ENCODE measurements around the gene KIF23. TPM values are rescaled to one million over a fixed set of nuclear protein-coding genes. Genes with fewer than 3 reads are reported as not detected.

The KIF23 gene
- polyA plus RNA-seq, 3 donors: 1.5 to 8.1 (median 1.8) TPM

GRCh38 chr15:69476704-69477473 is 62.7 kb downstream of the KIF23 start:
- Histone ChIP-seq H3K79me2 (ENCODE audit: insufficient read depth, low read length) (no peaks in the 10 kb centered on the region), H3K9ac (ENCODE audit: insufficient read depth, low read length, poor library complexity, severe bottlenecking) (no peak overlapping the region), H3K4me3 (replicated peaks in 1 of 3; ENCODE audit: low read depth in 2 of 3, low read length in 3 of 3) (no peak overlapping the region), H2AFZ (ENCODE audit: insufficient read depth, low read depth, low read length, poor library complexity, severe bottlenecking) (no peak overlapping the region), H3K36me3 (replicated peaks in 1 of 2; ENCODE audit: control insufficient read depth in 1 of 2, insufficient read depth in 2 of 2, low read length in 2 of 2) (no peaks in the 10 kb centered on the region), H3K4me2 (replicated peaks; ENCODE audit: extremely low read depth, low read length, poor library complexity, severe bottlenecking) (no peak overlapping the region), H4K20me1 (ENCODE audit: insufficient read depth, low read length) (no peaks in the 10 kb centered on the region), H3K9me3 (replicated peaks in 1 of 2; ENCODE audit: control insufficient read depth in 1 of 2, insufficient read depth in 1 of 2, low read length in 2 of 2) (peaks cover 2 to 6% of the 10 kb centered on the region in 2 donors), H3K27me3 (ENCODE audit: control insufficient read depth in 2 of 2, insufficient read depth in 2 of 2, low read length in 2 of 2) (no peaks in the 10 kb centered on the region), H3K27ac (ENCODE audit: low read depth in 1 of 2, low read length in 2 of 2) (no peak overlapping the region), H3K4me1 (ENCODE audit: control insufficient read depth in 1 of 2, insufficient read depth in 2 of 2, low read length in 2 of 2) (no peaks in the 10 kb centered on the region)
- 95% methylated on average over 6 of the region's 9 CpGs for WGBS (ENCODE audit: insufficient coverage)
- Mint-ChIP-seq H3K27ac (no peak overlapping the region), H3K9me3 (peaks cover 3 to 8% (median 5%) of the 10 kb centered on the region in 7 donors), H3K4me1 (peaks cover 7% of the 10 kb centered on the region), H3K36me3 (no peaks in the 10 kb centered on the region), H3K4me3 (no peak overlapping the region), H3K27me3 (ENCODE audit: low read depth in 3 of 3) (peaks cover 4 to 7% (median 5%) of the 10 kb centered on the region in 3 donors)
- DNase-seq: no peak
- intact Hi-C loops (cut with micrococcal nuclease): loop anchor here (5.0 to 10.0 kb wide), 6 partner anchors 588 to 1338 kb away; partner anchors contain the start of gene TLE3 (in 1 of the 2)
- no peak for TF ChIP-seq CTCF (IDR thresholded peaks at IDR 0.05)

GRCh38 chr15:69478259-69478781 is 64.2 kb downstream of the KIF23 start:
- Mint-ChIP-seq H3K4me1 (peaks cover 7% of the 10 kb centered on the region), H3K27ac (no peak overlapping the region), H3K27me3 (ENCODE audit: low read depth in 3 of 3) (peaks cover 4 to 7% (median 5%) of the 10 kb centered on the region in 3 donors), H3K9me3 (peaks cover 3 to 8% (median 5%) of the 10 kb centered on the region in 7 donors), H3K36me3 (no peaks in the 10 kb centered on the region), H3K4me3 (no peak overlapping the region)
- 33% methylated on average over 9 of the region's 13 CpGs for WGBS (ENCODE audit: insufficient coverage)
- Histone ChIP-seq H3K4me3 (replicated peaks in 1 of 3; ENCODE audit: low read depth in 2 of 3, low read length in 3 of 3) (no peak overlapping the region), H3K4me2 (replicated peaks; ENCODE audit: extremely low read depth, low read length, poor library complexity, severe bottlenecking) (no peak overlapping the region), H3K9me3 (replicated peaks in 1 of 2; ENCODE audit: control insufficient read depth in 1 of 2, insufficient read depth in 1 of 2, low read length in 2 of 2) (peaks cover 2 to 6% of the 10 kb centered on the region in 2 donors), H2AFZ (ENCODE audit: insufficient read depth, low read depth, low read length, poor library complexity, severe bottlenecking) (no peak overlapping the region), H4K20me1 (ENCODE audit: insufficient read depth, low read length) (no peaks in the 10 kb centered on the region), H3K27me3 (ENCODE audit: control insufficient read depth in 2 of 2, insufficient read depth in 2 of 2, low read length in 2 of 2) (no peaks in the 10 kb centered on the region), H3K79me2 (ENCODE audit: insufficient read depth, low read length) (no peaks in the 10 kb centered on the region), H3K9ac (ENCODE audit: insufficient read depth, low read length, poor library complexity, severe bottlenecking) (no peak overlapping the region), H3K4me1 (ENCODE audit: control insufficient read depth in 1 of 2, insufficient read depth in 2 of 2, low read length in 2 of 2) (no peaks in the 10 kb centered on the region), H3K27ac (ENCODE audit: low read depth in 1 of 2, low read length in 2 of 2) (no peak overlapping the region), H3K36me3 (replicated peaks in 1 of 2; ENCODE audit: control insufficient read depth in 1 of 2, insufficient read depth in 2 of 2, low read length in 2 of 2) (no peaks in the 10 kb centered on the region)
- intact Hi-C loops (cut with micrococcal nuclease): loop anchor here (5.0 to 10.0 kb wide), 6 partner anchors 586 to 1336 kb away; partner anchors contain the start of gene TLE3 (in 1 of the 2)
- TF ChIP-seq CTCF (IDR thresholded peaks at IDR 0.05): peak; percentile 98
- DNase-seq: peak; percentile 28 to 55 (median 42)
